CD14-positive monocyte (primary cell): ENCODE measurements around the gene ILK. TPM values are rescaled to one million over a fixed set of nuclear protein-coding genes. Genes with fewer than 3 reads are reported as not detected.

Experiments used
- DNase-seq, 3 donors: peaks; one replicate each; pipeline ENCODE4 v3.0.0-alpha.2; 2011 to 2022
- H2AFZ ChIP-seq: 2 replicates; pipeline ENCODE4 v1.6.0; 2012; ENCODE audit warnings: mild to moderate bottlenecking, low read depth, low read length, inconsistent platforms; ENCODE audit not compliant: insufficient read depth, poor library complexity, severe bottlenecking
- H3K27ac ChIP-seq, 2 donors: 1 replicate in 1 of 2; 2 replicates in 1 of 2; pipeline ENCODE4 v1.5.1; 2012 to 2013; ENCODE audit warnings: low read length in 2 of 2, control low read depth in 1 of 2, inconsistent platforms in 1 of 2, low read depth in 1 of 2, mild to moderate bottlenecking in 1 of 2
- H3K27me3 ChIP-seq, 2 donors: one replicate each; pipeline versions ENCODE4 v1.6.0 to v1.6.1; 2011 to 2013; ENCODE audit warnings: low read length in 2 of 2; ENCODE audit not compliant: control insufficient read depth in 2 of 2, insufficient read depth in 2 of 2
- H3K36me3 ChIP-seq, 2 donors: replicated peaks in 1 of 2; 1 replicate in 1 of 2; 2 replicates in 1 of 2; pipeline versions ENCODE4 v1.5.1 to v1.6.1; 2012 to 2013; ENCODE audit warnings: low read length in 2 of 2, control low read depth in 1 of 2, inconsistent platforms in 1 of 2, mild to moderate bottlenecking in 1 of 2; ENCODE audit not compliant: insufficient read depth in 2 of 2, control insufficient read depth in 1 of 2
- H3K4me1 ChIP-seq, 2 donors: 1 replicate in 1 of 2; 2 replicates in 1 of 2; pipeline versions ENCODE4 v1.5.1 to v1.6.1; 2012 to 2013; ENCODE audit warnings: low read length in 2 of 2, control low read depth in 1 of 2, inconsistent platforms in 1 of 2, mild to moderate bottlenecking in 1 of 2, moderate library complexity in 1 of 2; ENCODE audit not compliant: insufficient read depth in 2 of 2, control insufficient read depth in 1 of 2
- H3K4me2 ChIP-seq: replicated peaks from 2 replicates; pipeline ENCODE3; 2012; ENCODE audit warnings: low read length, moderate library complexity, mild to moderate bottlenecking; ENCODE audit not compliant: poor library complexity, severe bottlenecking; ENCODE audit errors: extremely low read depth
- H3K4me3 ChIP-seq, 3 experiments: fragments of 200-600 bp in 1 of 3; sonication (generic) in 1 of 3; replicated peaks in 1 of 3; 1 replicate in 2 of 3; 2 replicates in 1 of 3; pipeline ENCODE4 v1.5.1; 2011 to 2013; ENCODE audit warnings: low read length in 3 of 3, mild to moderate bottlenecking in 3 of 3, control low read depth in 2 of 3, low read depth in 2 of 3, inconsistent platforms in 1 of 3, moderate library complexity in 1 of 3
- H3K79me2 ChIP-seq: 2 replicates; pipeline ENCODE4 v1.6.0; 2012; ENCODE audit warnings: mild to moderate bottlenecking, control low read depth, inconsistent platforms, low read length, moderate library complexity; ENCODE audit not compliant: insufficient read depth
- H3K9ac ChIP-seq: 2 replicates; pipeline ENCODE4 v1.6.0; 2017; ENCODE audit warnings: low read length, mild to moderate bottlenecking; ENCODE audit not compliant: insufficient read depth, poor library complexity, severe bottlenecking
- H3K9me3 ChIP-seq, 2 donors: replicated peaks in 1 of 2; 1 replicate in 1 of 2; 2 replicates in 1 of 2; pipeline versions ENCODE4 v1.5.1 to v1.6.1; 2012 to 2013; ENCODE audit warnings: low read length in 2 of 2, control low read depth in 1 of 2; ENCODE audit not compliant: control insufficient read depth in 1 of 2, insufficient read depth in 1 of 2
- H4K20me1 ChIP-seq: 2 replicates; pipeline ENCODE4 v1.6.0; 2012; ENCODE audit warnings: mild to moderate bottlenecking, low read length, control low read depth, moderate library complexity; ENCODE audit not compliant: insufficient read depth
- H3K27ac Mint-ChIP-seq, 7 donors: one replicate each; pipeline ENCODE4 v1.8.0; 2020; ENCODE audit warnings: mild to moderate bottlenecking in 7 of 7, mixed read lengths in 7 of 7, moderate library complexity in 6 of 7, inconsistent platforms in 2 of 7
- H3K27me3 Mint-ChIP-seq, 3 donors: one replicate each; pipeline ENCODE4 v1.8.0; 2021 to 2022; ENCODE audit warnings: low read depth in 3 of 3, mild to moderate bottlenecking in 3 of 3, mixed read lengths in 3 of 3, moderate library complexity in 3 of 3, inconsistent platforms in 1 of 3
- H3K36me3 Mint-ChIP-seq, 2 donors: one replicate each; pipeline ENCODE4 v1.8.0; 2020; ENCODE audit warnings: mixed read lengths in 2 of 2, inconsistent platforms in 1 of 2, mild to moderate bottlenecking in 1 of 2
- H3K4me1 Mint-ChIP-seq: one replicate; pipeline ENCODE4 v1.8.0; 2020; ENCODE audit warnings: mild to moderate bottlenecking, mixed read lengths
- H3K4me3 Mint-ChIP-seq, 2 donors: one replicate each; pipeline ENCODE4 v1.8.0; 2020; ENCODE audit warnings: mild to moderate bottlenecking in 2 of 2, mixed read lengths in 2 of 2, moderate library complexity in 1 of 2
- H3K9me3 Mint-ChIP-seq, 7 donors: one replicate each; pipeline ENCODE4 v1.8.0; 2020 to 2022; ENCODE audit warnings: mixed read lengths in 7 of 7, mild to moderate bottlenecking in 6 of 7, moderate library complexity in 6 of 7, inconsistent platforms in 2 of 7
- CTCF ChIP-seq: fragments of 200-600 bp; IDR thresholded peaks from one replicate; pipeline ENCODE4 v1.8.0; 2022; ENCODE audit warnings: antibody characterized with exemption, mild to moderate bottlenecking
- WGBS: methylation state at CpG from one replicate; pipeline ENCODE4 v1.1.5; 2013; ENCODE audit warnings: missing lambda C conversion rate; ENCODE audit not compliant: insufficient coverage; 5-methylcytosine and 5-hydroxymethylcytosine counted together
- intact Hi-C, 2 donors: fragments of 100-400 bp; cut with micrococcal nuclease; formaldehyde crosslinking; loops; one replicate each; pipeline versions ENCODE4 v1.15.0 to v1.15.1; 2023
- polyA plus RNA-seq, 3 donors: library from polyadenylated mRNA; depleted of rRNA in 1 of 3; unstranded in 2 of 3; stranded (reverse) in 1 of 3; fragments of 300-500 nt in 2 of 3; fragments of >200 nt in 1 of 3; fragmentation: Illumina TruSeq in 2 of 3; gene quantifications; 1 replicate in 2 of 3; 2 replicates in 1 of 3; pipeline ENCODE4 v1.2.3, GENCODE V29; 2012 to 2021

ILK gene
- polyA plus RNA-seq, 3 donors, result 165 to 271 (median 250) TPM

- H3K27me3 ChIP-seq, result peaks cover 31% of the 10 kb centered on the region in 2 donors
- Mint-ChIP-seq H3K27me3 (peaks cover 15 to 16% (median 15%) of the 10 kb centered on the region in 3 donors), H3K4me1 (peaks cover 9% of the 10 kb centered on the region), H3K9me3 (peaks cover 0 to 4% (median 0%) of the 10 kb centered on the region in 7 donors), H3K36me3 (no peaks in the 10 kb centered on the region), H3K4me3 (no peak overlapping the region), H3K27ac (no peak overlapping the region)
- H3K4me2 ChIP-seq, result peak overlapping the region; percentile 58
- DNase-seq, result no peak
- H4K20me1 ChIP-seq, result no peaks in the 10 kb centered on the region
- peaks cover 0 to 5% of the 10 kb centered on the region in 2 donors for H3K9me3 ChIP-seq
- intact Hi-C loops, result loop anchor here (5.0 kb wide), 2 partner anchors 42 to 52 kb away; partner anchors contain the start of genes ILK (in 1 of the 2), RRP8 (in 1 of the 2) and TAF10 (in 1 of the 2)
- no peak for TF ChIP-seq CTCF
- peaks cover 4 to 10% of the 10 kb centered on the region in 2 donors for H3K4me1 ChIP-seq
- H3K4me3 ChIP-seq, result peak overlapping the region in 1 of 3 experiments; percentile 48
- no peak overlapping the region for H3K9ac ChIP-seq
- H3K27ac ChIP-seq, result no peak overlapping the region
- no peaks in the 10 kb centered on the region for H3K79me2 ChIP-seq
- peak overlapping the region; percentile 62 for H2AFZ ChIP-seq
- 78% methylated on average over 7 of the region's 9 CpGs for WGBS
- no peaks in the 10 kb centered on the region for H3K36me3 ChIP-seq
Observed at GRCh38 chr11:6654281-6655019, 50.9 kb downstream of the ILK start.

- 5% methylated on average over 64 of the region's 84 CpGs for WGBS
Observed at GRCh38 chr11:6655020-6655789, 51.6 kb downstream of the ILK start.

More at GRCh38 chr11:6655020-6655789, 51.6 kb downstream of the ILK start:
- H3K27me3 ChIP-seq, result peaks cover 31% of the 10 kb centered on the region in 2 donors
- no peak overlapping the region for H3K27ac Mint-ChIP-seq
- H3K36me3 ChIP-seq, result no peaks in the 10 kb centered on the region
- peaks cover 4 to 10% of the 10 kb centered on the region in 2 donors for H3K4me1 ChIP-seq
- no peaks in the 10 kb centered on the region for H4K20me1 ChIP-seq
- no peak overlapping the region for H3K4me3 Mint-ChIP-seq
- no peak for TF ChIP-seq CTCF
- intact Hi-C loops, result no loop called here
- H3K79me2 ChIP-seq, result no peaks in the 10 kb centered on the region
- H3K27me3 Mint-ChIP-seq, result peaks cover 15 to 16% (median 15%) of the 10 kb centered on the region in 3 donors
- no peaks in the 10 kb centered on the region for H3K36me3 Mint-ChIP-seq
- peak overlapping the region; percentile 58 for H3K4me2 ChIP-seq
- H3K9ac ChIP-seq, result no peak overlapping the region
- peaks cover 9% of the 10 kb centered on the region for H3K4me1 Mint-ChIP-seq
- no peak overlapping the region for H3K27ac ChIP-seq
- H3K9me3 Mint-ChIP-seq, result peaks cover 0 to 4% (median 0%) of the 10 kb centered on the region in 7 donors
- peaks cover 0 to 5% of the 10 kb centered on the region in 2 donors for H3K9me3 ChIP-seq
- peak overlapping the region in 1 of 3 experiments; percentile 48 for H3K4me3 ChIP-seq
- H2AFZ ChIP-seq, result peak overlapping the region; percentile 62
- DNase-seq, result peak; percentile 31 to 75 (median 46)
